ENCODE measurements around the gene FAM120B. TPM values are rescaled to one million over a fixed set of nuclear protein-coding genes. Genes with fewer than 3 reads are reported as not detected.
A peak's percentile ranks its signal among the peaks of the same experiment; 100 is the strongest.

FAM120B gene
- total RNA-seq, 1 donor from 2014 or later, result 19.7 TPM

- Histone ChIP-seq H3K27ac (no peak overlapping the region), H3K27me3 (peaks cover 65% of the 10 kb centered on the region), H4K20me1 (ENCODE audit: low read depth) (peaks cover 74% of the 10 kb centered on the region), H3K4me3 (peak overlapping the region; percentile 94), H3K4me2 (peak overlapping the region; percentile 100), H3K36me3 (no peaks in the 10 kb centered on the region), H3K4me1 (peaks cover 45% of the 10 kb centered on the region), H3K79me2 (ENCODE audit: low read depth) (peaks cover 41% of the 10 kb centered on the region), H3K9ac (no peak overlapping the region), H3K9me3 (ENCODE audit: low read depth) (no peaks in the 10 kb centered on the region), H2AFZ (replicated peaks) (no peak overlapping the region), H3F3A (ENCODE audit: low read depth) (peaks cover 52% of the 10 kb centered on the region)
- no peak overlapping the region for H3K27ac Mint-ChIP-seq
- peaks cover 51% of the 10 kb centered on the region for H3K4me1 Mint-ChIP-seq
- peaks cover 32% of the 10 kb centered on the region for H3K36me3 Mint-ChIP-seq
- TF ChIP-seq CTCF (IDR thresholded peaks at IDR 0.05) (no peak), EZH2 (IDR thresholded peaks at IDR 0.05) (no peak), EZH2phosphoT487 (IDR thresholded peaks at IDR 0.05) (no peak)
- peaks cover 33% of the 10 kb centered on the region for H3K27me3 Mint-ChIP-seq (ENCODE audit: insufficient read depth, low read depth)
- DNase-seq (ENCODE audit: low spot score), result no peak
- H3K4me3 Mint-ChIP-seq, result peak overlapping the region; percentile 89
- no peaks in the 10 kb centered on the region for H3K9me3 Mint-ChIP-seq
Measured at GRCh38 chr6:170288091-170288631, 18.4 kb upstream of the FAM120B start.

GRCh38 chr6:170288852-170289179, 17.7 kb upstream of the FAM120B start:
- Histone ChIP-seq H3K9ac (peak overlapping the region; percentile 52), H4K20me1 (ENCODE audit: low read depth) (peaks cover 68% of the 10 kb centered on the region), H3K4me2 (peak overlapping the region; percentile 100), H3K9me3 (ENCODE audit: low read depth) (no peaks in the 10 kb centered on the region), H3K27ac (no peak overlapping the region), H3K79me2 (ENCODE audit: low read depth) (peaks cover 41% of the 10 kb centered on the region), H3K4me3 (peak overlapping the region; percentile 94), H3K4me1 (peaks cover 51% of the 10 kb centered on the region), H3K27me3 (peaks cover 65% of the 10 kb centered on the region), H3K36me3 (no peaks in the 10 kb centered on the region), H2AFZ (replicated peaks) (no peak overlapping the region), H3F3A (ENCODE audit: low read depth) (peaks cover 58% of the 10 kb centered on the region)
- H3K9me3 Mint-ChIP-seq, result no peaks in the 10 kb centered on the region
- H3K27ac Mint-ChIP-seq, result peak overlapping the region; percentile 51
- H3K4me1 Mint-ChIP-seq, result peaks cover 58% of the 10 kb centered on the region
- no peak for DNase-seq (ENCODE audit: low spot score)
- H3K4me3 Mint-ChIP-seq, result peak overlapping the region; percentile 89
- H3K36me3 Mint-ChIP-seq, result peaks cover 32% of the 10 kb centered on the region
- TF ChIP-seq EZH2phosphoT487 (IDR thresholded peaks at IDR 0.05) (no peak), CTCF (IDR thresholded peaks at IDR 0.05) (no peak), EZH2 (IDR thresholded peaks at IDR 0.05) (no peak)
- peaks cover 33% of the 10 kb centered on the region for H3K27me3 Mint-ChIP-seq (ENCODE audit: insufficient read depth, low read depth)

- peak overlapping the region; percentile 51 for H3K27ac Mint-ChIP-seq
- no peaks in the 10 kb centered on the region for H3K9me3 Mint-ChIP-seq
- Histone ChIP-seq H3K79me2 (ENCODE audit: low read depth) (peaks cover 41% of the 10 kb centered on the region), H3K4me1 (peaks cover 56% of the 10 kb centered on the region), H3F3A (ENCODE audit: low read depth) (peaks cover 63% of the 10 kb centered on the region), H4K20me1 (ENCODE audit: low read depth) (peaks cover 63% of the 10 kb centered on the region), H3K36me3 (no peaks in the 10 kb centered on the region), H2AFZ (replicated peaks) (no peak overlapping the region), H3K4me2 (peak overlapping the region; percentile 100), H3K9ac (peak overlapping the region; percentile 52), H3K9me3 (ENCODE audit: low read depth) (no peaks in the 10 kb centered on the region), H3K27me3 (peaks cover 65% of the 10 kb centered on the region), H3K4me3 (peak overlapping the region; percentile 94), H3K27ac (no peak overlapping the region)
- TF ChIP-seq EZH2 (IDR thresholded peaks at IDR 0.05) (peak; percentile 16), EZH2phosphoT487 (IDR thresholded peaks at IDR 0.05) (no peak), CTCF (IDR thresholded peaks at IDR 0.05) (no peak)
- DNase-seq (ENCODE audit: low spot score), result peak; percentile 48
- H3K36me3 Mint-ChIP-seq, result peaks cover 29% of the 10 kb centered on the region
- H3K4me3 Mint-ChIP-seq, result peak overlapping the region; percentile 89
- H3K4me1 Mint-ChIP-seq, result peaks cover 63% of the 10 kb centered on the region
- H3K27me3 Mint-ChIP-seq (ENCODE audit: insufficient read depth, low read depth), result peaks cover 38% of the 10 kb centered on the region
Measured at GRCh38 chr6:170289180-170289931, 17.2 kb upstream of the FAM120B start.
